SJSA1 (cell line): ENCODE data around the gene CHCHD3. TPM values are rescaled to one million over a fixed set of nuclear protein-coding genes. Genes with fewer than 3 reads are reported as not detected.
A peak's percentile ranks its signal among the peaks of the same experiment; 100 is the strongest.

Experiments used
- DNase-seq, 2 experiments: peaks; one replicate each; pipeline ENCODE4 v3.0.0-alpha.2; 2015 to 2020; ENCODE audit warnings: low spot score in 2 of 2, low read depth in 1 of 2
- H3K27ac ChIP-seq: fragments of 250-450 bp; sonication (Bioruptor Pico); 2 replicates; pipeline ENCODE4 v1.5.1; 2020; ENCODE audit warnings: mild to moderate bottlenecking, moderate library complexity
- H3K27me3 ChIP-seq: fragments of 250-450 bp; sonication (Bioruptor Pico); replicated peaks from 2 replicates; pipeline ENCODE4 v1.5.1; 2020; ENCODE audit warnings: mild to moderate bottlenecking, moderate library complexity
- H3K36me3 ChIP-seq: fragments of 250-450 bp; sonication (Bioruptor Pico); 2 replicates; pipeline ENCODE4 v1.5.1; 2020; ENCODE audit warnings: mild to moderate bottlenecking
- H3K4me1 ChIP-seq: fragments of 250-450 bp; sonication (Bioruptor Pico); replicated peaks from 2 replicates; pipeline ENCODE4 v1.6.1; 2021; ENCODE audit warnings: mild to moderate bottlenecking
- H3K4me3 ChIP-seq: fragments of 250-450 bp; sonication (Bioruptor Pico); 2 replicates; pipeline ENCODE4 v1.5.1; 2020; ENCODE audit warnings: mild to moderate bottlenecking
- H3K9me3 ChIP-seq: fragments of 250-450 bp; sonication (Bioruptor Pico); replicated peaks from 2 replicates; pipeline ENCODE4 v1.5.1; 2020; ENCODE audit warnings: mild to moderate bottlenecking
- total RNA-seq: library from RNA; depleted of rRNA; stranded (reverse); fragments of >200 nt; shearing (Covaris generic); gene quantifications from 2 replicates; pipeline ENCODE4 v1.2.3, GENCODE V29; 2014

Gene CHCHD3
- total RNA-seq, 1 experiment from 2014 or later, result 150 TPM

- no peaks in the 10 kb centered on the region for H3K9me3 ChIP-seq
- no peak overlapping the region for H3K4me3 ChIP-seq
- H3K4me1 ChIP-seq, result peaks cover 5% of the 10 kb centered on the region
- peaks cover 7% of the 10 kb centered on the region; the same call in 1 of the 2 replicates for H3K36me3 ChIP-seq
- no peak overlapping the region for H3K27ac ChIP-seq
- H3K27me3 ChIP-seq, result no peaks in the 10 kb centered on the region
- DNase-seq, result no peak
These were observed 292.6 kb downstream of the CHCHD3 start for GRCh38 chr7:132789281-132789680.

DNA sequence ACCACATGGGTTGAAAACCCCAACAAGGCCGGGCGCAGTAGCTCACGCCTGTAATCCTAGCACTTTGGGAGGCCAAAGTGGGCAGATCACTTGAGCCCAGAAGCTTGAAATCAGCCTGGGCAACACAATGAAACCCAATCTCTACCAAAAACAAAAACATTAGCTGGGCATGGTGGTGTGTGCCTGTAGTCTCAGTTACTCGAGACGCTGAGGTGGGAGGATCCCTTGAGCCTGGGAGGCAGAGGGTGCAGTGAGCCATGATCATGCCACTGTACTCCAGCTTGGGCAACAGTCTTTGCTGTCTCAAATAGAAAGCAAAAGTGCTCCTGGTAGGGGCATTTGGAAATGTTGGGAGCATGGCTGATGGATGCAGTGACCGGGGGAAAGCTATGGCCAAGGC, 296.0 kb downstream of the CHCHD3 start:
- no peak overlapping the region for H3K4me3 ChIP-seq
- peaks cover 26% of the 10 kb centered on the region for H3K4me1 ChIP-seq
- no peaks in the 10 kb centered on the region for H3K27me3 ChIP-seq
- H3K36me3 ChIP-seq, result peaks cover 13% of the 10 kb centered on the region
- H3K9me3 ChIP-seq, result no peaks in the 10 kb centered on the region
- H3K27ac ChIP-seq, result no peak overlapping the region
- DNase-seq, result no peak

- DNase-seq, result no peak
- Histone ChIP-seq H3K27ac (peak overlapping the region; percentile 55), H3K9me3 (no peaks in the 10 kb centered on the region), H3K4me1 (peaks cover 26% of the 10 kb centered on the region), H3K36me3 (peaks cover 10% of the 10 kb centered on the region), H3K4me3 (no peak overlapping the region), H3K27me3 (no peaks in the 10 kb centered on the region)
These were observed 297.5 kb downstream of the CHCHD3 start for GRCh38 chr7:132784406-132784805.

GRCh38 chr7:132783824-132784223, 298.1 kb downstream of the CHCHD3 start:
- Histone ChIP-seq H3K4me3 (no peak overlapping the region), H3K4me1 (peaks cover 26% of the 10 kb centered on the region), H3K27ac (peak overlapping the region; percentile 55), H3K36me3 (peaks cover 10% of the 10 kb centered on the region), H3K27me3 (no peaks in the 10 kb centered on the region), H3K9me3 (no peaks in the 10 kb centered on the region)
- peak; percentile 81 to 87 for DNase-seq

DNA sequence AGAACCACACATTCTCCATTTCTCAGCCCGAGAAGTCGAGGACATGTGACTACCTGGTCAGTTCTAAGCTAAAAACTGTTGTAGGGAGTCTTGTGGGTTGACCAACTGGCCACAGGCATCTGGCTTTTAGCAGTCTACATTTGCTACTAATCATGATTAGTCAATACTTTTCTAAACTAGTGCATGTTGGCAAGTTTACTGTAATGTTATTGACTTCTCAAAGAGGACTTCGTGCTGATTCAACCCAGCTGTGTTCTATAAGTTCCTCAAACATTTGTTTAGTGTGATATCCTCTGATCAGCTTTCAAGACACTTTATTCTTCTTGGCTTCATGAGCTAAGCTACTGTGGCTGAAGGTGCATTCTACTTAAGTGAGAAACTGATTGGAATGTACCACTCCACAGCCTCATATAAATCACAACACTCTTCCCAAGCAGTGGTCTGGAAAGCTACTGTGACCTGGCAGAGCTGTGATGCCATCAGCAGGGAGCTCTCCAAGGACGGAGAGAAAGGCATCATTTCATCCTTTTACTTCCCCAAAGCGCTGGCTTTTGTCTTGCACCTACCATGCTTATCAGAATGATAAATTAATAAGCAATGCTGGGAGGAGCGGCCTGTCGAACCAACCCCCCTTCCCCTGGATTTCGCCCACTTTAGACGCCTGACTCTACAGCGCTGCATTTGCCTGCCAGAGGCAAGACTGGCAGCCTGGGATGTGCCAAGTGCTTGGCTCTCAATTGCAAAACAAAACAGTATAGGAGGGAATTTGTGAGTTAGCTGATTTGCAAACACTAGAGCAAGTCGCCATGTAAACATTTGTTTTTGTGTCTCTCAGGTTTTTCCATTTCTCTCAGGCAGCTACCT, 298.9 kb downstream of the CHCHD3 start:
- Histone ChIP-seq H3K4me1 (peaks cover 26% of the 10 kb centered on the region), H3K27ac (peak overlapping the region; percentile 55), H3K27me3 (no peaks in the 10 kb centered on the region), H3K4me3 (no peak overlapping the region), H3K9me3 (no peaks in the 10 kb centered on the region), H3K36me3 (peaks cover 10% of the 10 kb centered on the region)
- DNase-seq, result no peak

- no peaks in the 10 kb centered on the region for H3K27me3 ChIP-seq
- H3K9me3 ChIP-seq, result no peaks in the 10 kb centered on the region
- no peak overlapping the region for H3K27ac ChIP-seq
- H3K4me3 ChIP-seq, result no peak overlapping the region
- peaks cover 26% of the 10 kb centered on the region for H3K4me1 ChIP-seq
- peaks cover 10% of the 10 kb centered on the region for H3K36me3 ChIP-seq
- DNase-seq, result no peak
These were observed 301.1 kb downstream of the CHCHD3 start for GRCh38 chr7:132780822-132781221.

- Histone ChIP-seq H3K4me3 (no peak overlapping the region), H3K36me3 (peaks cover 6% of the 10 kb centered on the region), H3K27me3 (no peaks in the 10 kb centered on the region), H3K27ac (no peak overlapping the region), H3K9me3 (no peaks in the 10 kb centered on the region), H3K4me1 (peaks cover 20% of the 10 kb centered on the region)
- no peak for DNase-seq
These were observed 302.7 kb downstream of the CHCHD3 start for GRCh38 chr7:132779164-132779563.

- H3K4me1 ChIP-seq, result peaks cover 16% of the 10 kb centered on the region
- H3K27ac ChIP-seq, result no peak overlapping the region
- no peak overlapping the region for H3K4me3 ChIP-seq
- peaks cover 6% of the 10 kb centered on the region for H3K36me3 ChIP-seq
- no peak for DNase-seq
- no peaks in the 10 kb centered on the region for H3K9me3 ChIP-seq
- no peaks in the 10 kb centered on the region for H3K27me3 ChIP-seq
These were observed 303.1 kb downstream of the CHCHD3 start for GRCh38 chr7:132778761-132779160.

DNA sequence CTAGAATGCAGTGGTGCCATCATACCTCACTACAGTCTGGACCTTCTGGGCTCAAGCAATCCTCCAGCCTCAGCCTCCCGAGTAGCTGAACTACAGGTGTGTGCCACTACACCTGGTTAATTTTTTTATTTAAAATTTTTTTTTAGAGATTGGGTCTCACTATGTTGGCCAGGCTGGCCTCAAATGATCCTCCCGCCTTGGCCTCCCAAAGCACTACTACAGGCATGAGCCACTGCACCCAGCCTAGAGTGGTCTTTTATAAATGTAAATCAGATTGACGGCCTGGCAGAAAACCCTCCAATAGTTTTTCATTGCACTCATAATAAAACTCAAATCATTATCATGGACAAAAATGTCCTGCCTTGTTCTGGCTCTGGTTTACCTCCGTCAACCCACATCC, 303.9 kb downstream of the CHCHD3 start:
- Histone ChIP-seq H3K4me1 (peaks cover 8% of the 10 kb centered on the region), H3K27ac (no peak overlapping the region), H3K36me3 (peaks cover 4% of the 10 kb centered on the region), H3K9me3 (no peaks in the 10 kb centered on the region), H3K27me3 (no peaks in the 10 kb centered on the region), H3K4me3 (no peak overlapping the region)
- DNase-seq, result no peak

DNA sequence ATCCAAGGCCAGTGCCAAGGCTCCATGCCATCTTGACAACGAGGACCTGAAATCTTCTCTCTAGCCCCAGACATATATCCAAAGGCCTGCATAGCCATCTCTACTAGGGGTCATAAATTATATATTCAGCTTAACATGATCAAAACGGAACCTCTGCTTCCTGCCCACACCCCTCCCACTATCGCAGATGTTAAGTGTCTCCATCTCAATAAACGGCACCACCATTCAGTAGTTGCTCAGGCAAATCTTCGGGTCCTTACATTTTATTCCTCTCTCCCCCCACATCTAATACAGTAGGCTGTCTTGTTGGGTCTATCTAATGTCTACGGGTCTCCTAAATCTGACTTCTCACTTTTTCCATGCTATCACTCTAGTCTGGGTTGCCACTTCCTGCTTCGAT, 304.5 kb downstream of the CHCHD3 start:
- no peak overlapping the region for H3K27ac ChIP-seq
- peaks cover 3% of the 10 kb centered on the region; the same call in 1 of the 2 replicates for H3K4me1 ChIP-seq
- no peak for DNase-seq
- no peaks in the 10 kb centered on the region for H3K36me3 ChIP-seq
- H3K27me3 ChIP-seq, result no peaks in the 10 kb centered on the region
- no peaks in the 10 kb centered on the region for H3K9me3 ChIP-seq
- no peak overlapping the region for H3K4me3 ChIP-seq

GRCh38 chr7:132776048-132776620, 305.8 kb downstream of the CHCHD3 start:
- H3K27me3 ChIP-seq, result no peaks in the 10 kb centered on the region
- no peaks in the 10 kb centered on the region for H3K36me3 ChIP-seq
- H3K4me3 ChIP-seq, result no peak overlapping the region
- no peak for DNase-seq
- H3K9me3 ChIP-seq, result no peaks in the 10 kb centered on the region
- H3K27ac ChIP-seq, result no peak overlapping the region
- H3K4me1 ChIP-seq, result peaks cover 4% of the 10 kb centered on the region

GRCh38 chr7:132773527-132773956, 308.3 kb downstream of the CHCHD3 start:
- Histone ChIP-seq H3K4me3 (no peak overlapping the region), H3K9me3 (peaks cover 5% of the 10 kb centered on the region; the same call in 1 of the 2 replicates), H3K27me3 (no peaks in the 10 kb centered on the region), H3K4me1 (peaks cover 8% of the 10 kb centered on the region), H3K36me3 (no peaks in the 10 kb centered on the region), H3K27ac (no peak overlapping the region)
- no peak for DNase-seq

- Histone ChIP-seq H3K4me1 (peaks cover 8% of the 10 kb centered on the region), H3K4me3 (no peak overlapping the region), H3K9me3 (peaks cover 5% of the 10 kb centered on the region; the same call in 1 of the 2 replicates), H3K27me3 (no peaks in the 10 kb centered on the region), H3K27ac (no peak overlapping the region), H3K36me3 (no peaks in the 10 kb centered on the region)
- DNase-seq, result no peak
These were observed 310.6 kb downstream of the CHCHD3 start for GRCh38 chr7:132771301-132771730.

DNA sequence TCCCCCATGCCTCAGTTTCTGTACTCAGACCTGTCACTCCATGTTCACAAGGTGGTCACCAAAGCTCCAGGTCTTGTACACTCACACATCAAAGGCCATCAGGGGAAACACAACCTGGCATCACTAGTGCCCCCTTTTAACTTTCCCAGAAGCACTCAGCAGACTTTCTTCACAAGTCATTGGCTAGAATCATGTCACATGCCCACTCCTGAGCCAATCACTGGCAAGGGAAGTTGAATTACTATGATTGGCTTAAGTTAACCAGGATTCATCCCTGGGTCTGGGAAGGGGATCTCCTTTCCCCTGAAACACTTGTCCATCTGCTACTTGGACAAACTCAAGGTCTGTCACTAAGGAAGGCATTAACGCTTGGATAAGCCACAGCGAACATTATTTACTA, 311.8 kb downstream of the CHCHD3 start:
- DNase-seq, result no peak
- Histone ChIP-seq H3K4me1 (peaks cover 8% of the 10 kb centered on the region), H3K4me3 (no peak overlapping the region), H3K36me3 (no peaks in the 10 kb centered on the region), H3K9me3 (peaks cover 5% of the 10 kb centered on the region; the same call in 1 of the 2 replicates), H3K27me3 (no peaks in the 10 kb centered on the region), H3K27ac (no peak overlapping the region)
